Thyroid gland (tissue), 4 donors: Measurements from ENCODE around the gene ARHGEF28. TPM values are rescaled to one million over a fixed set of nuclear protein-coding genes. Genes with fewer than 3 reads are reported as not detected.

Source experiments
- DNase-seq, 2 donors: peaks; one replicate each; pipeline ENCODE4 v3.0.0-alpha.2; 2019
- H3K27ac ChIP-seq, 3 donors: fragments of 200-600 bp; sonication (generic); 1 replicate in 2 of 3; 2 replicates in 1 of 3; pipeline ENCODE4 v1.5.1; 2016 to 2019; ENCODE audit warnings: mild to moderate bottlenecking in 1 of 3, moderate library complexity in 1 of 3
- H3K27me3 ChIP-seq: fragments of 200-600 bp; sonication (generic); one replicate; pipeline ENCODE4 v1.5.1; 2019
- H3K36me3 ChIP-seq, 2 donors: fragments of 200-600 bp; sonication (generic); one replicate each; pipeline ENCODE4 v1.5.1; 2016 to 2019
- H3K4me1 ChIP-seq, 2 donors: fragments of 200-600 bp; sonication (generic); one replicate each; pipeline ENCODE4 v1.5.1; 2017 to 2019
- H3K4me3 ChIP-seq, 3 donors: fragments of 200-600 bp; sonication (generic); replicated peaks in 1 of 3; 1 replicate in 2 of 3; 2 replicates in 1 of 3; pipeline ENCODE4 v1.5.1; 2016; ENCODE audit warnings: mild to moderate bottlenecking in 1 of 3
- H3K9me3 ChIP-seq: fragments of 200-600 bp; sonication (generic); one replicate; pipeline ENCODE4 v1.5.1; 2017
- CTCF ChIP-seq, 6 experiments: fragments of 200-600 bp in 3 of 6; fragments of 450-650 bp in 3 of 6; sonication (generic) in 3 of 6; IDR thresholded peaks; one replicate each; pipeline ENCODE4 v1.5.1; 2016 to 2019; ENCODE audit warnings: antibody characterized with exemption in 6 of 6, mild to moderate bottlenecking in 2 of 6, inconsistent platforms in 1 of 6, moderate library complexity in 1 of 6
- POLR2A ChIP-seq, 2 donors: fragments of 450-650 bp; IDR thresholded peaks; one replicate each; pipeline ENCODE4 v1.6.1; 2017; ENCODE audit warnings: antibody characterized with exemption in 2 of 2, mild to moderate bottlenecking in 2 of 2, moderate library complexity in 1 of 2
- WGBS, 2 donors: methylation state at CpG; one replicate each; pipeline ENCODE4 v1.1.5; 2017; 5-methylcytosine and 5-hydroxymethylcytosine counted together
- intact Hi-C: fragments of 100-400 bp; cut with DNase I; formaldehyde crosslinking; loops from one replicate; pipeline ENCODE4 v1.15.1; 2023
- small RNA-seq: library from RNA; depleted of rRNA; stranded (forward); fragments of <200 nt; gene quantifications from one replicate; pipeline ENCODE3, GENCODE V24; 2016
- total RNA-seq, 4 donors: library from RNA; depleted of rRNA; stranded (reverse); fragments of >200 nt; gene quantifications; one replicate each; pipeline ENCODE4 v1.2.3, GENCODE V29; 2016

ARHGEF28 gene
- total RNA-seq, 4 donors from 2014 or later: 43.6 to 58.8 (median 55.3) TPM

DNA sequence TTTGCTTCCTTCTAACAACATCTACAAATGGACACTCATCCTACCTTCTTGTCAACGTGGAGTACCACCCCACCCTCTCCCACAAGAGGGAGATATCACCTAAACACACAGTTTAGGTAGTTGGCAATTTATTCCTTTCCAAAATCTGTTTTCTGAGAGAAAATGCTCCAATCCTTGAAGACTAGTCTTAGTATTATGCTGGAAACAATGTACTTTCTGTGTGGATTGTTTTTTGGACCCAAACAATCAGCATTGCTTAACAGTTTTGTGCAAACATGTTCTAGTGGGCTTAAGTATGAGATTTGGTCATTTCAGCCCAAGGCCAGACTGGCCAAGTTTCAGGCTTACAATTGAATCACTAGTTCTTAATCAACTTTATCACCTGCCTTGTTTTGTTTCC is 359.1 kb downstream of the ARHGEF28 start:
- H3K36me3 ChIP-seq: no peaks in the 10 kb centered on the region
- no peak overlapping the region for H3K27ac ChIP-seq
- no peaks in the 10 kb centered on the region for H3K9me3 ChIP-seq
- DNase-seq: peak; percentile 34 to 44
- WGBS, 2 donors: 3 to 15% methylated on average over 1 of the region's 1 CpG
- H3K27me3 ChIP-seq: no peaks in the 10 kb centered on the region
- H3K4me1 ChIP-seq: peaks cover 2 to 7% of the 10 kb centered on the region in 2 donors
- intact Hi-C loops: no loop called here
- no peak overlapping the region for H3K4me3 ChIP-seq
- TF ChIP-seq POLR2A (IDR thresholded peaks at IDR 0.05): no peak
- peak in 4 of 6 experiments; percentile 40 to 77 (median 48) for TF ChIP-seq CTCF (IDR thresholded peaks at IDR 0.05)

DNA sequence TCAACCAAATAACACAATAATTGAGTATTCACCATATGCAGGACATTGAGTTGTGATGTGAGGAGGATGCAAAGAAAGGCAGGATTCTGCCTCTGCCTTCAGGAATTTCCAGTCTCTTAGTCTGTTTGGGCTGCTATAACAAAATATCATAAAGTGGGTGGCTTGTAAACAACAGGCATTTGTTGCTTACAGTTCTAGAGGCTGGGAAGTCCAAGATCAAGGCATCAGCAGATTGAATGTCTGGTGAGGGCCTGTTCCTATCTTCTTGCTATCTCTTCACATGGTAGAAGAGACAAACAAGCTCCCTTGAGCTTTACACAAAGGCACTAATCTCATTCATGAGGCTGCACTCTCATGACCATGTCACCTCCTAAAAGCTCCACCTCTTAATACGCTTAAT is 360.7 kb downstream of the ARHGEF28 start:
- DNase-seq: no peak
- Histone ChIP-seq H3K4me3 (no peak overlapping the region), H3K36me3 (no peaks in the 10 kb centered on the region), H3K4me1 (peaks cover 11 to 23% of the 10 kb centered on the region in 2 donors), H3K9me3 (no peaks in the 10 kb centered on the region), H3K27ac (no peak overlapping the region), H3K27me3 (no peaks in the 10 kb centered on the region)
- 81 to 100% methylated on average over 1 of the region's 1 CpG for WGBS, 2 donors
- intact Hi-C loops: no loop called here
- no peak for TF ChIP-seq CTCF (IDR thresholded peaks at IDR 0.05)
- no peak for TF ChIP-seq POLR2A (IDR thresholded peaks at IDR 0.05)

DNA sequence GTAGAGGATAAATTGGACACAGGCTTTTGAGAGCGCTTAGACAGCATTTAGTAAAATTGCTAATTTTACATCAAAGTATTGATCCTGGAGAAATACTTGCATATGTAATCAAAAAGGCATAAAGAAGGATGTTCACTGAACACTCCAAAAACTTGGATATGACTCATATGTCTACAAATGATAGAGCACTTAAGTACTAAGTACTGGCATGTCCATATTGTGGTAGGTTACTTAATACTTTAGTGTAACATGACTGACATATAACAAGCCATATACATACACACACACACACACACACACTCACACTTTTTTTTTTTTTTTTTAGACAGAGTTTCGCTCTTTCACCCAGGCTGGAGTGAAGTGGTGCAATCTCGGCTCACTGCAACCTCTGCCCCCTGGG is 361.9 kb downstream of the ARHGEF28 start:
- intact Hi-C loops: no loop called here
- DNase-seq: no peak
- 96 to 98% methylated on average over 3 of the region's 3 CpGs for whole genome bisulfite sequencing, 2 donors
- TF ChIP-seq CTCF (IDR thresholded peaks at IDR 0.05): no peak
- no peak for TF ChIP-seq POLR2A (IDR thresholded peaks at IDR 0.05)
- no peak overlapping the region for H3K27ac ChIP-seq
- no peaks in the 10 kb centered on the region for H3K9me3 ChIP-seq
- no peak overlapping the region for H3K4me3 ChIP-seq
- no peaks in the 10 kb centered on the region for H3K27me3 ChIP-seq
- H3K4me1 ChIP-seq: peaks cover 13 to 23% of the 10 kb centered on the region in 2 donors
- no peaks in the 10 kb centered on the region for H3K36me3 ChIP-seq

GRCh38 chr5:73989956-73990355 is 364.0 kb downstream of the ARHGEF28 start:
- Histone ChIP-seq H3K36me3 (no peaks in the 10 kb centered on the region), H3K27ac (no peak overlapping the region), H3K27me3 (no peaks in the 10 kb centered on the region), H3K9me3 (no peaks in the 10 kb centered on the region), H3K4me3 (no peak overlapping the region), H3K4me1 (peaks cover 13 to 23% of the 10 kb centered on the region in 2 donors)
- intact Hi-C loops: loop anchor here (5.0 kb wide), 1 partner anchor 662 kb away; no protein-coding TSS in a partner anchor
- TF ChIP-seq CTCF (IDR thresholded peaks at IDR 0.05) (no peak), POLR2A (IDR thresholded peaks at IDR 0.05) (no peak)
- 56 to 63% methylated on average over 3 of the region's 3 CpGs for WGBS, 2 donors
- DNase-seq: no peak

Small RNA genes lying within 50 kb of the gene (small RNA-seq; reads per million reads assigned to genes)
- not detected for gene RNU7-196P

Other genes with a start within 250 kb of the ARHGEF28 start
- 1 to 10 TPM in 2 of 4 donors, under 1 TPM in 1, not detected in 1; 0.38 to 1.6 (median 1.2) TPM for gene FOXD1, start 177.4 kb upstream of the ARHGEF28 start, total RNA-seq
- 100 to 1,000 TPM; 413 to 784 (median 546) TPM for gene BTF3, start 127.8 kb upstream of the ARHGEF28 start, total RNA-seq
- 10 to 100 TPM; 43.1 to 82.1 (median 65.0) TPM for gene ANKRA2, start 60.6 kb upstream of the ARHGEF28 start, total RNA-seq
- 10 to 100 TPM; 20.6 to 35.1 (median 30.7) TPM for gene UTP15, start 60.5 kb upstream of the ARHGEF28 start, total RNA-seq